Esophagus squamous epithelium (tissue), 4 donors: ENCODE measurements around the gene SLC2A5.

ENCODE experiments used
- POLR2A ChIP-seq, 4 donors: fragments of 450-650 bp; IDR thresholded peaks; one replicate each; pipeline ENCODE4 v1.6.1; 2017; ENCODE audit warnings: antibody characterized with exemption in 4 of 4, mild to moderate bottlenecking in 4 of 4, moderate library complexity in 3 of 4
- TF ChIP-seq, protein P1 (sequence below), 6 experiments: fragments of 450-650 bp in 4 of 6; fragments of 200-600 bp in 2 of 6; sonication (generic) in 2 of 6; IDR thresholded peaks; one replicate each; pipeline ENCODE4 v1.5.1; 2016 to 2019; ENCODE audit warnings: antibody characterized with exemption in 6 of 6, mild to moderate bottlenecking in 4 of 6, moderate library complexity in 4 of 6

DNA sequence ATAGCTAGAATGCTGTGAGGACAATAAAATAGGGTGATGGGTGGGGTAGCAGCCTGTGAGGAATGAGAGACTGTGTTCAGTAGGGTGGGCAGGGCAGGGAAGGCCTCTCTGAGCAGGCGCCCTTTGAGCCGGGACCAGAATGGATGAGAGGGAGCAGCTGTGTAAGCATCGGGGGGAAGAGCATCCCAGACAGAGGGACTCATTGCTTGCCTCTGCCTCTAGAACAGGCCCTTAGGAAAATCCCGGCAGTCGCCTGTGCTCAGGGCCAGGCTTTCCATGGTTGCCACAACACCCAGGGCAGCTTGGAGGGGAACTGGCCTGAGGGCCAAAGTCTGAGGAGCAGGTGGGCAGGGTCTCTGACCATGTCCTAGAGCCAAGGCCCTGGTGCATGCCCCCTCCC lies 44.0 kb downstream of the SLC2A5 start:
- TF ChIP-seq, protein P1, sequence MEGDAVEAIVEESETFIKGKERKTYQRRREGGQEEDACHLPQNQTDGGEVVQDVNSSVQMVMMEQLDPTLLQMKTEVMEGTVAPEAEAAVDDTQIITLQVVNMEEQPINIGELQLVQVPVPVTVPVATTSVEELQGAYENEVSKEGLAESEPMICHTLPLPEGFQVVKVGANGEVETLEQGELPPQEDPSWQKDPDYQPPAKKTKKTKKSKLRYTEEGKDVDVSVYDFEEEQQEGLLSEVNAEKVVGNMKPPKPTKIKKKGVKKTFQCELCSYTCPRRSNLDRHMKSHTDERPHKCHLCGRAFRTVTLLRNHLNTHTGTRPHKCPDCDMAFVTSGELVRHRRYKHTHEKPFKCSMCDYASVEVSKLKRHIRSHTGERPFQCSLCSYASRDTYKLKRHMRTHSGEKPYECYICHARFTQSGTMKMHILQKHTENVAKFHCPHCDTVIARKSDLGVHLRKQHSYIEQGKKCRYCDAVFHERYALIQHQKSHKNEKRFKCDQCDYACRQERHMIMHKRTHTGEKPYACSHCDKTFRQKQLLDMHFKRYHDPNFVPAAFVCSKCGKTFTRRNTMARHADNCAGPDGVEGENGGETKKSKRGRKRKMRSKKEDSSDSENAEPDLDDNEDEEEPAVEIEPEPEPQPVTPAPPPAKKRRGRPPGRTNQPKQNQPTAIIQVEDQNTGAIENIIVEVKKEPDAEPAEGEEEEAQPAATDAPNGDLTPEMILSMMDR (IDR thresholded peaks at IDR 0.05), result no peak
- no peak for TF ChIP-seq POLR2A (IDR thresholded peaks at IDR 0.05)
